Esophagus mucosa (tissue), 1 donor: ENCODE measurements around the gene PGLYRP2. TPM values are rescaled to one million over a fixed set of nuclear protein-coding genes. Genes with fewer than 3 reads are reported as not detected.
A peak's percentile ranks its signal among the peaks of the same experiment; 100 is the strongest.
"Not testable (repeated sequence)": the region's sequence is repeated elsewhere in the genome, so short reads cannot be mapped to it uniquely, and the experiment has no call there.

ENCODE experiments used
- ATAC-seq: fragments of 200-7000 bp; cut with Tn5 transposase; one replicate; pipeline ENCODE4 v1.9.1; 2020
- total RNA-seq: library from RNA; stranded (reverse); gene quantifications from one replicate; pipeline ENCODE4 v1.2.4, GENCODE V29; 2023
- donor health status: DM: yes; HTN: yes; CAD: no.

PGLYRP2 gene
- total RNA-seq, 1 donor from 2014 or later = not detected

- not testable (repeated sequence) for ATAC-seq
These were observed 6.5 kb upstream of the PGLYRP2 start for GRCh38 chr19:15485768-15486167.

DNA sequence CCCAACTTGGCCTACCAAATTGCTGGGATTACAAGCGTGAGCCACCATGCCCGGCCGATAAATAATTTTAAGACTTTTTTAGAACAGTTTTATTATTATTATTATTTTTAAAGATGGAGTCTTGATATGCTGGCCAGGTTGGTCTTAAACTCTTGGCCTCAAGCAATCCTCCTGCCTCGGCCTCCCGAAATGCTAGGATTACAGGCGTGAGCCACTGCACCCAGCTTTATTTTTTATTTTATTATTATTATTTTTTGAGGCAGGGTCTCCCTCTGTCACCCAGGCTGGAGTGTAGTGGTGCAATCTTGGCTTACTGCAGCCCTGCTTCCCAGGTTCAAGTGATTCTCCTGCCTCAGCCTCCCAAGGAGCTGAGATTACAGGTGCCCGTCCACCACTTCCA lies 1.7 kb upstream of the PGLYRP2 start:
- ATAC-seq = not testable (repeated sequence)

DNA sequence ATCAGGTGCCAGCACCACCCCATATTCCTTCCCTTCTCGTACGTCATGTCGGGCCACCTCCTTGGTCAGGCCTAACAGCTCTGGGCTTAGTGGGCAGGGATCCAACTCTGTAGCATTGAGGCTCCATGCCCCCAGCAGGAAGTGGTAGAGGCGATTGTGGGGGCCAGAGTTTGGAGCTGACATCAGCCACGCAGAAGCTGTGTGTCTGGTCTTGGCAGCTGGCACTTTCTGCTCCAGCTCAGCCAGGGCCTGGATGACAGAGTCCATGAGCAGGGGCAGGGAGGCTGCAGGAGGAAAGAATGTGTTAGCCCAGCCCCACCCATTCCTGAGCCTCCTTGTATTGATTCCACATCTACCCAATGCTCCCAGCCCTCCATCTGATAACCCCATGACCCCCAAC lies 3.0 kb downstream of the PGLYRP2 start:
- ATAC-seq = no peak

GRCh38 chr19:15475611-15476010 lies 3.7 kb downstream of the PGLYRP2 start:
- ATAC-seq = no peak

DNA sequence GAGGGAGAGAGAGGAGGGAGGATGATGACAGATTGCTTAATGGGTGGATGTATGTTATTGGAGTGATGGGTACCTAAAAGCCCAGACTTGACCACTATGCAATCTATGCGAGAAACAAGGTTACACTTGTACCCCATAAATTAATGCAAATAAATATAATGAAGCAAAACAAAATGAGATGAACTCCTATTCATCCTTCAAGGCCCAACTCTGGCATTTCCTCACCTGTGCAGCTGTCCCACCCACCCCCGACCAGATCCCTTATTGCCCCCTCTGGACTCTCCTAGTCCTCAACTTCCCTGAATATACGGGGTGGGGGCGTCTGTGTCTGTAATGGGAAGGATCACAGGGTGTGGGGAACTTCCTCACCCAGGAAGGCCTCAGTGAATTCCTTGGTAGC lies 4.1 kb downstream of the PGLYRP2 start:
- ATAC-seq = no peak

DNA sequence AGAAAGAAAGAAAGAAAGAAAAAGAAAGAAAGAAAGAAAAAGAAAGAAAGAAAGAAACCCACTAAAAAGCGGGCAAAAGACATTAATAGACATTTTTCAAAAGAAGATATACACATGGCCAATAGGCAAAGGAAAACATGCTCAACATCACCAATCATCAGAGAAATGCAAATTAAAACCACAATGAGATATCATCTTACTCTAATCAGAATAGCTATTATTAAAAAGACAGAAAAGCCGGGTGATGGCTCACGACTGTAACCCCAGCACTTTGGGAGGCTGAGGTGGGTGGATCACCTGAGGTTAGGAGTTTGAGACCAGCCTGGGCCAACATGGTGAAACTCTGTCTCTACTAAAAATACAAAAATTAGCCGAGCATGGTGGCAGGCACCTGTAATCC lies 5.5 kb downstream of the PGLYRP2 start:
- not testable (repeated sequence) for ATAC-seq

- no peak for ATAC-seq
These were observed 7.6 kb downstream of the PGLYRP2 start for GRCh38 chr19:15471639-15472101.

GRCh38 chr19:15469513-15470297 lies 9.6 kb downstream of the PGLYRP2 start:
- ATAC-seq = peak; percentile 42

DNA sequence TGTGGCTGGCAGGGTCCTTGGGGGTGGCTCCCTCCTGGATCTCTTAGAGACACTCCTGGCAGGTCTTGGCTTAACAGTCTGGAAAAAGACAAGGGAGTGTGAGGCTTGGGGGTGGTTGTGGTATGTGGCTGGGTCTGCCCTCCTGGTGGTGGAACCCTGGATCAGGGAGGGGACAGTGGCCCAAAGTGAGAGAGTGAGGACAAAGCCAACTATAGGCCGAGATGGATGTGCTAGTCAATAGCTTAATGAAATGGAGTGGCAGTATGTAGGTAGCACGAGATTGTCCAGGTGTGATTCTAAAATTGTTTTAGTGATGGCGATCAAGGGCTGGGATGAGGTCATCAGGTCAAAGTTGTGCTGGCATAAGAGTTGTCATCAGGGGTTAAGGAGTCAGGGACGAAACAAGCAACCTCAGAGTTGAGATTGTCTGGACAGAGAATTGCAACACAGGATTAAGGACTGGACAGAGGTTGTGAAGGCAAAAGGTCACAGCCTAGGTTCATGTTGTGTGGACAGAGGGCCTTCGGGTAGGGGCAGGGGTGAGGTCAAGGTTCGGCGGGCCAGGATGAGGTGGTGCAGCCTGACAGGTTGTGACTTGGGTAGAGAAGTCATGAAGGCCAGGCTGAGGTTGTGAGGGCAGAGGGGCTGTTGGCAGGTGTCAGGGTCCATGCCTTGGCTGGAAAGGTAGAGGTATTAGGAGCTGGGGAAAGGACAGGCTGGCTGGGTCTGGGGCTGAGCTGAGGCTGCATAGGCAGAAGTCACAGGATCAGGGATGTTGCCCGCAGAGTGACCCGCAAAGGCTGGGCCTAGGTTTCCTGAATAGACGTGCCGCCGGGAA lies 10.4 kb downstream of the PGLYRP2 start:
- peak; percentile 16 for ATAC-seq

DNA sequence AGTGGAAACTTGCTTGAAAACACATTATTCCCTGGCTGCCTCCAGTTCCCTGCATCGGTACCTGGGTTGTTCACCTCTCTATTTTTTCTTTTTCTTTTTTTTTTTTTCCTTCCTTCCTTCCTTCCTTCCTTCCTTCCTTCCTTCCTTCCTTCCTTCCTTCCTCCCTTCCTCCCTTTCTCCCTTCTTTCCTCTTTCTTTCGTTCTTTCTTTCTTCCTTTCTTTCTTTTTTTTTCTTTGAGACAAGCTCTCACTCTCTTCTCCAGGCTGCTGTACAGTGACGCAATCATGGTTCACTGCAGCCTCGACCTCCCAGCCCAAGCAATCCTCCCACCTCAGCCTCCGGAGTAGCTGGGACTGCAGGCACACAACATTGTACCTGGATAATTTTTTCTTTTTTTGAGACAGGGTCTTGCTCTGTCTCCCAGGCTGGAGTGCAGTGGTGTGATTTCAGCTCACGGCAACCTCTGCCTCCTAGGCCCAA lies 11.5 kb downstream of the PGLYRP2 start:
- no peak for ATAC-seq

- ATAC-seq = no peak
These were observed 12.2 kb downstream of the PGLYRP2 start for GRCh38 chr19:15466851-15467733.

DNA sequence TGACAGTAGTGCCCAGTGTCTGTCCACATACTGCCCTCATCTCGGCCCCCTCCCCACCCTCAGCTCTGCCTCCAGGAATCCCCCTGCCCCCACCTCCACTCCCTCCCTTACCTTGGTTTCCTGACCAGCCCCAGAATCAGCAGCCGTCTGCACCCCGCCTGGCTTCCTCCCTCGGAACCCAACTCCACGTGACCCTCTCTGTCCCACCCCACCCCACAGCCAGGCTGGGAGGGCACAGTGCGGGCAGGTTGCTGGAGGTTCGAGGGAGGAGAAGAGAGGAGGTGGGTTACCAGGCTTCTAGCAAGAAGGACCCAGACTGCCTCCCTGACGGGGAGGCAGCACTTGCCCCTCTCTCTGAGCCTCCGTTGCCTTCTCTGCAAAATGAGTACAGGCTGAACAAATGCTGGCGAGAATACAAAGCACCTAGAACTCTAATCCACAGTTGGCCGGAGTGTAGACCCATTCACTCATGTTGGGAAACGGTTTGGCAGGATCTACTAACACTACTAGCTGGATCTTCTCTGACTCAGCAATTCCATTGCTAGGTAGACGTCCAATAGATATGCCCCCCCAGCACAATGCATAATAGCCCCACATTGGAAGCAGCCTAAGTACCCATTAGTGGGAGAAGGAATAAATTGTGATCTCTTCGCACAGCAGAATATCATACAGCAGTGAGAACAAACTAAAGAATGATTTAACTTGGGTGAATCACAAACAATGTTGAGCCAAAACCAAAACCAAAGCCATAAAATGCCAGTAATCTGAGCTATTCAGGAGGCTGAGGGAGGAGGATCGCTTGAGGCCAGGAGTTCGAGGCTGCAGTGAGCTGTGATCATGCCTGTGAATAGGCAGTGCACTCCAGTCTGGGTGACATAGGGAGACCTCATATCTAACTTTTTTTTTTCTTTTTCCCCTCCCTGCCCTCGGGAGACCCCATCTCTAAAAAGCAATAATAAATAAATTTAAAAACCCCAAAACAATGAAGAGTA lies 14.6 kb downstream of the PGLYRP2 start, which contains the start of gene RASAL3:
TSS of gene RASAL3 (minus strand) at position 151 of the 992 bp plus-strand sequence. CDS start 186 bp downstream, outside the sequence.
- peak; percentile 66 for ATAC-seq

- ATAC-seq = peak; percentile 63
These were observed 15.4 kb downstream of the PGLYRP2 start for GRCh38 chr19:15463861-15464371.

GRCh38 chr19:15461694-15462093 lies 17.6 kb downstream of the PGLYRP2 start:
- ATAC-seq = no peak

DNA sequence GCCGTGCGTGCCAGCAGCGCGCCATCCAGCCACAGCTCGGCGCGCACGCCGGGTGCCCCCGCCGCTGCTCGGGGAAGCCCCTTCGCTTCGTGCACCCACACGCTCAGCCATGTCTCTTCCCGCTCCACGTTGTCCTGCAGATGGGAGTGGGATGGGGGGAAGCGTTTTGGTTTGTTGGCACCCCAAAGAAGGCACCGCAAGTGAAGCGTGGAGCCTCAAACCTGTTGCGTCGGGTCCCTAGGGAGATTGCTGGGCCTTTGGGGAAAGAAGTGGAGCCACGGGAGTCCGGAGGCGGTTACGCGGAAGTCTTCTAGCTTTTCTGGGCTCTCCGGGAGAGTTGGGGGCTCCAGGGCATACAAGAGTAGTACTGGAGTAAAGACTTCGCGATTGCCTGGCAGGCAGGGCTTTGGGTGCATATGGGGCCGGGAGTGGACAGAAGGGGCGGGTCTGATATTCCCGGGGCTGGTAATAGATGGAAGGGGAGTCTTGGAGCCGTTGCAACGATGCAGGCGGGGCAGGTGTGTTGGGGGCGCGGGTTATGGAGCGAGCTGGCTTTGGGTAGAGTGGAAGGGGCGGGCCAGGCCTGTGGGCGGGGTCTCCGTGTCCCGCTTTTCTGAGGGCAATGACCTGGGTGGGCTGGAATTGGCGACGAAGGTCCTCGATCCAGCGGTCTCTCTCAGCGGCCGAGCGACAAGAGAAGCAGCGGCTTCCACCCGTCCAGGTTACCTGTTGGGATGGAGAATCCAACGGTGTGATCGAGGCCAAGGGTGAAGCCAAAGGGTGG lies 21.4 kb downstream of the PGLYRP2 start:
- ATAC-seq = no peak

DNA sequence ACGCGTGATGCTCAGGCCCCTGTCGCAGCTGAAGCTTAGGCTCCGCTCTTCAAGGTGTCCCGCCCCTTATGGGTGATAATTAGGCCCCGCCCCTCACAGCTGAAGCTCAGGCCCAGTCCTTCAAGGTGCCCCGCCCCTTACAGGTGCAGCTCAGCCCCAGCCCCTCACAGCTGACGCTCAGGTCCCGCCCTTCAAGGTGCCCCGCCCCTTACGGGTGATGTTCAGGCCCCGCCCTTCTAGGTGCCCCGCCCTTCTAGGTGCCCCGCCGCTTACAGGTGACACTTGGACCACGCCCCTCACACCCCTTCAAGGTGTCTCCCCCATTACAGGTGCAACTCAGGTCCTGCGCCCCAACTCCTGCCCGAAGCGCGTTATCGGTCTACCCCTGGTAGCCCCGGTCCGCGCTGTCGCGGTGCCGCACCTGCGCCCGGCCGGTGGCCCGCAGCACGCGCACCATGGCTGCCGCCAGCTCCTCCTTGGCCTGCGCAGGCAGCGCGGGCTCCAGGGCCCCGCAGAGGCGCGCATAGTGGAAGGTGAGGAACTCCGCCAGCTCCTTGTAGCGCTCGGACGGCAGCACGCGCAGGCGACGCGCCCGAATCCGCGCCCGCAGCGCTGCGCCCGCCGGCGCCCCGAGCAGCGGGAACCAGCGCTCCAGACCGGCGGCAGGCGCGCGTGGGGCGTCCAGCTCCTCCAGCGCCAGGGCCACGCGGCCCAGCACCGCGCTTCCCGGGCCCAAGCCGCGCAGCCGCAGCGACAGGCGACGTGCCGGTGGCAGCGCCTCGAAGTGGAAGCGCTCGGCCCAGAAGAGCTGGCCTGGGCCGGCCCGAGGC lies 22.2 kb downstream of the PGLYRP2 start:
- peak; percentile 63 for ATAC-seq

GRCh38 chr19:15456441-15456840 lies 22.9 kb downstream of the PGLYRP2 start:
- no peak for ATAC-seq

GRCh38 chr19:15455996-15456395 lies 23.3 kb downstream of the PGLYRP2 start:
- ATAC-seq = no peak
